H1 (cell line): ENCODE results near the gene TNP2. TPM values are rescaled to one million over a fixed set of nuclear protein-coding genes. Genes with fewer than 3 reads are reported as not detected.

Experiments used
- CBX8 ChIP-seq: fragments of 300-800, 300-1000 bp; sonication (generic); IDR thresholded peaks from 2 replicates; pipeline ENCODE4 v1.7.1; 2016; ENCODE audit warnings: low read depth, low read length, borderline replicate concordance
- CREB1 ChIP-seq: IDR thresholded peaks from 2 replicates; pipeline ENCODE4 v1.6.1; 2012; ENCODE audit warnings: inconsistent platforms
- EGR1 ChIP-seq: IDR thresholded peaks from 2 replicates; pipeline ENCODE4 v1.6.1; 2011; ENCODE audit warnings: low read depth, low read length, borderline replicate concordance
- EP300 ChIP-seq, 2 experiments: IDR thresholded peaks; 1 replicate in 1 of 2; 2 replicates in 1 of 2; pipeline ENCODE4 v1.6.1; 2011 to 2012; ENCODE audit warnings: low read depth in 2 of 2, low read length in 2 of 2, mild to moderate bottlenecking in 2 of 2, borderline replicate concordance in 1 of 2, inconsistent platforms in 1 of 2, moderate library complexity in 1 of 2
- HDAC6 ChIP-seq: IDR thresholded peaks from one replicate; pipeline ENCODE4 v1.7.1; 2012; ENCODE audit warnings: low read depth, mild to moderate bottlenecking, inconsistent platforms, low read length, moderate library complexity
- polyA plus RNA-seq, 7 experiments: library from polyadenylated mRNA; depleted of rRNA in 3 of 7; stranded (reverse) in 5 of 7; unstranded in 2 of 7; fragments of >200 nt in 5 of 7; fragments of 200-250 nt in 2 of 7; gene quantifications; 1 replicate in 5 of 7; 2 replicates in 1 of 7; 4 replicates in 1 of 7; pipeline versions ENCODE4 v1.2.1 to v1.2.3, GENCODE V29; 2011 to 2013; ENCODE audit warnings: missing spikeins in 2 of 7, mixed read lengths in 2 of 7
- total RNA-seq: library from RNA; stranded (reverse); fragmentation: NEBNext Ultra II Directional; extraction: Animal tissue kit (Norgen Biotek cat#: 25700); gene quantifications from 2 replicates; pipeline ENCODE4 v1.2.1, GENCODE V29; 2021

Gene TNP2
- total and polyA plus RNA-seq, 2 of the 8 experiments (the other 6 are each of a cell fraction or from before 2014, with no cell fraction given): not detected

- TF ChIP-seq CBX8 (no peak), HDAC6 (no peak), EP300 (IDR thresholded peaks at IDR 0.05; ENCODE audit: borderline replicate concordance in 1 of 2, low read depth in 2 of 2, low read length in 2 of 2) (no peak), CREB1 (no peak), EGR1 (no peak)
Measured at GRCh38 chr16:11295672-11296071, 26.5 kb upstream of the TNP2 start (continued).
